Thyroid gland (tissue), 4 donors: Measurements from ENCODE around the gene ZBP1.
A peak's percentile ranks its signal among the peaks of the same experiment; 100 is the strongest.

Source experiments
- CTCF ChIP-seq, 6 experiments: fragments of 200-600 bp in 3 of 6; fragments of 450-650 bp in 3 of 6; sonication (generic) in 3 of 6; IDR thresholded peaks; one replicate each; pipeline ENCODE4 v1.5.1; 2016 to 2019; ENCODE audit warnings: antibody characterized with exemption in 6 of 6, mild to moderate bottlenecking in 2 of 6, inconsistent platforms in 1 of 6, moderate library complexity in 1 of 6
- POLR2A ChIP-seq, 2 donors: fragments of 450-650 bp; IDR thresholded peaks; one replicate each; pipeline ENCODE4 v1.6.1; 2017; ENCODE audit warnings: antibody characterized with exemption in 2 of 2, mild to moderate bottlenecking in 2 of 2, moderate library complexity in 1 of 2

- TF ChIP-seq CTCF (IDR thresholded peaks at IDR 0.05), result no peak
- TF ChIP-seq POLR2A (IDR thresholded peaks at IDR 0.05), result peak in 1 of 2 donors; percentile 28
Observed at GRCh38 chr20:57667924-57668782, 47.9 kb upstream of the ZBP1 start.
